HepG2 (cell line): ENCODE results near the gene COQ10B.

Source experiments
- JUN ChIP-seq: sonication (generic); formaldehyde crosslinking; IDR thresholded peaks from 2 replicates; pipeline ENCODE4 v1.4.0; 2020; ENCODE audit warnings: mild to moderate bottlenecking, missing genetic modification reagents
- POLR2AphosphoS2 ChIP-seq: IDR thresholded peaks from 2 replicates; pipeline ENCODE4 v1.6.1; 2011; ENCODE audit warnings: low read depth, low read length, improper control_type of control experiment
- U2AF2 ChIP-seq: fragments of 200-400 bp; formaldehyde crosslinking; IDR thresholded peaks from 2 replicates; pipeline ENCODE4 v1.6.1; 2017; ENCODE audit warnings: low read depth, mild to moderate bottlenecking, low read length

GRCh38 chr2:197461057-197461456, 7.7 kb downstream of the COQ10B start:
- TF ChIP-seq JUN (CRISPR knock-in tag): no peak
- TF ChIP-seq POLR2AphosphoS2: no peak
- no peak for TF ChIP-seq U2AF2
